ENCODE results near the gene MLPH. TPM values are rescaled to one million over a fixed set of nuclear protein-coding genes. Genes with fewer than 3 reads are reported as not detected.

MLPH gene
- total RNA-seq, 1 donor from 2014 or later, result not detected

DNA sequence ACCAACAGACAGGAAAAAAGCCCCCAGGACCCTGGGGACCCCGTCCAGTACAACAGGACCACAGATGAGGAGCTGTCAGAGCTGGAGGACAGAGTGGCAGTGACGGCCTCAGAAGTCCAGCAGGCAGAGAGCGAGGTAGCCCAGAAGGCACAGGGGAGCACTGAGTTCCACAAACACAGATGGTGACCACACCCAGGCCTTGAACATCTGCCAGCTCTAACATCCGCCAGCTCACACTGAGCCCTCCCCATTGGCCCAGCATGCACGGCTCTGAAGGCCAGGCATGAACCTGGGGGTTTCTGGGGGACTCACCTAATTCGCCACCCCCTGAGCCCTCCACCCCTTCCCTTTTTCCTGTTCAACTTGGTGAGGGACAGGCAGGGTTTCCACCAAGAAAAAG lies 53.8 kb downstream of the MLPH start:
- TF ChIP-seq, protein P1, sequence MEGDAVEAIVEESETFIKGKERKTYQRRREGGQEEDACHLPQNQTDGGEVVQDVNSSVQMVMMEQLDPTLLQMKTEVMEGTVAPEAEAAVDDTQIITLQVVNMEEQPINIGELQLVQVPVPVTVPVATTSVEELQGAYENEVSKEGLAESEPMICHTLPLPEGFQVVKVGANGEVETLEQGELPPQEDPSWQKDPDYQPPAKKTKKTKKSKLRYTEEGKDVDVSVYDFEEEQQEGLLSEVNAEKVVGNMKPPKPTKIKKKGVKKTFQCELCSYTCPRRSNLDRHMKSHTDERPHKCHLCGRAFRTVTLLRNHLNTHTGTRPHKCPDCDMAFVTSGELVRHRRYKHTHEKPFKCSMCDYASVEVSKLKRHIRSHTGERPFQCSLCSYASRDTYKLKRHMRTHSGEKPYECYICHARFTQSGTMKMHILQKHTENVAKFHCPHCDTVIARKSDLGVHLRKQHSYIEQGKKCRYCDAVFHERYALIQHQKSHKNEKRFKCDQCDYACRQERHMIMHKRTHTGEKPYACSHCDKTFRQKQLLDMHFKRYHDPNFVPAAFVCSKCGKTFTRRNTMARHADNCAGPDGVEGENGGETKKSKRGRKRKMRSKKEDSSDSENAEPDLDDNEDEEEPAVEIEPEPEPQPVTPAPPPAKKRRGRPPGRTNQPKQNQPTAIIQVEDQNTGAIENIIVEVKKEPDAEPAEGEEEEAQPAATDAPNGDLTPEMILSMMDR (conservative IDR thresholded peaks at IDR 0.05), result no peak
- H3K9me3 Mint-ChIP-seq, result peaks cover 3% of the 10 kb centered on the region
- H3K4me1 Mint-ChIP-seq, result peaks cover 8% of the 10 kb centered on the region
- H3K27ac Mint-ChIP-seq (ENCODE audit: unreplicated experiment), result no peak overlapping the region
- H3K27me3 Mint-ChIP-seq (ENCODE audit: low read depth), result no peaks in the 10 kb centered on the region
- no peaks in the 10 kb centered on the region for H3K36me3 Mint-ChIP-seq (ENCODE audit: low read depth)
- H3K4me3 Mint-ChIP-seq, result no peak overlapping the region
- no peak for DNase-seq (ENCODE audit: low read depth, low spot score)

DNA sequence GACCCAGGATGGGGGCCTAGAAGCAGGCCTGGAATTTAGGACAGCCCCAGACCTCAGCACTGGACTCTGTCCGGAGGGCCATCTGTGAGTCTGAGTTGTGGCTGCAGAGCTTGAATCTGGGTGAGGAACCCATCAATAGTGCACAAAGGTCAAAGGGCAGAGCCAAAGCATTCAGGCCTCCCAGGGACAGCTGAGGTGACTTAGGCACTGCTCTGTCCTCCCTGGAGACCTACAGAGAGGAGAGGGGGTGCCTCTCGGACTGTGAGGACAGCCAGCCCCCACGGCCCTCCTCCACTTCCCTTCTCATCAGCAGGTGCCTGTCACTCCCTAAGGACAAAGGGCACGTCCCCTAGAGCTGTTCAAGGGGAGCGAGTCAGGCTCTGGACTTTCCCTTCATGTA lies 54.2 kb downstream of the MLPH start:
- DNase-seq (ENCODE audit: low read depth, low spot score), result no peak
- Mint-ChIP-seq H3K4me3 (no peak overlapping the region), H3K4me1 (peaks cover 8% of the 10 kb centered on the region), H3K27me3 (ENCODE audit: low read depth) (no peaks in the 10 kb centered on the region), H3K36me3 (ENCODE audit: low read depth) (no peaks in the 10 kb centered on the region), H3K9me3 (peaks cover 3% of the 10 kb centered on the region), H3K27ac (ENCODE audit: unreplicated experiment) (no peak overlapping the region)
- TF ChIP-seq, protein P1 (conservative IDR thresholded peaks at IDR 0.05), result no peak

DNA sequence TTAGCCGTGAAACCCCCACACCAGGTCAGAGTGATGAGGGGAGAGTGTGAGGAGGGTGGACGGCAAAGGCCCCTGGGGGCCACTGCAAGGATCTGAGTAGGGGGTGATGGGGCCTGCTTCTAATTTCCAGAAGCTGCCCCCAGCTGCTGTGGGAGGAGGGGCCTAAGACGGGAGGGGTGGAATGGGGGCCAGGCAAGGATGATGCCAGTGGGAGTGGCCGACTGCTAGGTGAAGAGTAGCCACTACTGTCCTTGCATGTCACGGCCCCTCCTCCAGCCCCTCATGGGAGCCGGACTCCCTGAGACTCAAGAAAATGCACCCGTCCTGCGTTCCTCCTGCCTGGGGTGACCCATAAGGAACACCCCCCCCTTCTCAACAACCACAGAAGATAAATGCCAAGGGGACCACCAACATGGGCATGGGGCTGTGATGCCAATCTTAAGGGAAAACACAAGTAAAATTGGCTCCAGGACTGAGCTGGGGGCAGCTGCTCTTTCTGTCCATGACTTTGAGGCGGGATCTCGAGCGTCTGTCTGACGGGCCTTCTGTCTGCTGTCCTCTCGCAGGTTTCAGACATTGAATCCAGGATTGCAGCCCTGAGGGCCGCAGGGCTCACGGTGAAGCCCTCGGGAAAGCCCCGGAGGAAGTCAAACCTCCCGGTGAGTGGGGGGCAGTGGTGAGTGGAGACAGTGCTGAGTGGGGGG lies 55.1 kb downstream of the MLPH start:
- Mint-ChIP-seq H3K4me1 (peaks cover 8% of the 10 kb centered on the region), H3K4me3 (no peak overlapping the region), H3K36me3 (ENCODE audit: low read depth) (no peaks in the 10 kb centered on the region), H3K27me3 (ENCODE audit: low read depth) (no peaks in the 10 kb centered on the region), H3K27ac (ENCODE audit: unreplicated experiment) (no peak overlapping the region), H3K9me3 (peaks cover 3% of the 10 kb centered on the region)
- TF ChIP-seq, protein P1 (conservative IDR thresholded peaks at IDR 0.05), result no peak
- no peak for DNase-seq (ENCODE audit: low read depth, low spot score)

DNA sequence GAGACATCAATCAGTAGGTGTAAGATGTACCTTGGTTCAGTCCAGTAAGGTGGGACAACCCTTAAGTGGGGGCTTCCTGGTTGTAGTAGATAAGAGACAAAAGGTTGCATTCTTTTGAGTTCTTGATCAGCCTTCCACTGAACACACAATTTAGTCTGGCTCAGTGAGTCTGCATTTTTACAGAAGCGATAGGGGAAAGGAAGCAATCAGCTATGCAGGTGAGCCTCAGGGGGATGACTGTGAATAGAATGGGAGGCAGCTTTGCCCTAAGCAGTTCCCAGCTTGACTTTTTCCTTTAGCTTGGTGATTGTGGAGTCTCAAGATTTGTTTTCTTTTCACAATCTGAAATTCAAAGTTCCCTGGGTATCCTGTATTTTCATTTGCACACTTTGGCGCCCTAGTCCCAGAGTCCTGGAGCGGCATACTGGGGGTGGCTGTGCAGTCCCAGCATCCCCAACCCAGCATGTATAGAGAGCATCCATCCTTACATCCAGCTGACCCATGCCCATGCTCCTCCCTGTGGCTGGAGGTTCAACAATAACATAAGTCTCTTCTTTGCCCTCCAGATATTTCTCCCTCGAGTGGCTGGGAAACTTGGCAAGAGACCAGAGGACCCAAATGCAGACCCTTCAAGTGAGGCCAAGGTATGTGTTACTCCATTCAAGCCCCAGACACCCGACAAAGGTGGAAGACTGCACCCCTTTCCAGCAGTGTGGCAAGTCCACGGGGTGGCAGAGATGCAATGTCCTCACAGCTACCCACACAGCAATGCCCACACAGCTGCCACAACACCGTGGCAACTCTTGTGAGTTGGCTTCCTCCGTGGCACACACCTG lies 59.2 kb downstream of the MLPH start:
- H3K9me3 Mint-ChIP-seq, result peaks cover 3% of the 10 kb centered on the region
- peaks cover 13% of the 10 kb centered on the region for H3K4me1 Mint-ChIP-seq
- H3K36me3 Mint-ChIP-seq (ENCODE audit: low read depth), result no peaks in the 10 kb centered on the region
- no peaks in the 10 kb centered on the region for H3K27me3 Mint-ChIP-seq (ENCODE audit: low read depth)
- H3K4me3 Mint-ChIP-seq, result no peak overlapping the region
- TF ChIP-seq, protein P1 (conservative IDR thresholded peaks at IDR 0.05), result no peak
- no peak overlapping the region for H3K27ac Mint-ChIP-seq (ENCODE audit: unreplicated experiment)
- no peak for DNase-seq (ENCODE audit: low read depth, low spot score)

DNA sequence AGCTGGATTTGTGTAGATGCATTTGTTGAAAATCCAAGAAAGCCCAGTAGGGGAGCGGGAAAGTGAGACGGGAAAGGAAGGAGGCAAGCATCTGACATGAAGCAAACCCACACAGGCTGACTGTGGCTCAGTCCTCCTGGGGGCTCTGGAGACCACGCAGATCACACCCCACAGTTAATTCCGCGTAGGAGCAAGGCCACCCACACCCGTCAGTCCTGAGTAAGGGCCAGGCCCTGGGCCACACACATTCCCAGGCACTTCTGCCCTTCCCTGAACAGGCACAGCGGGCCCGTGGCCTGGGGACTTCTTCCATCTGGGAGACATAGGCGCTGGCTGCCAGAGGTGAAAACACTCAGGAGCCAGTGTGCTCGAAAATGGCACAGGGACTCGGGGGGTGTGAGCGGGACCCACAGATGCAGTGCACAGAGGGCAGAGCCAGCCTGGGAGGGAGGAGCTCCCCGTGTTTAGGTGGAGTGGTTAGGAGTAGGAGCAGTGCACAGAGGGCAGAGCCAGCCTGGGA lies 59.9 kb downstream of the MLPH start:
- Mint-ChIP-seq H3K4me3 (no peak overlapping the region), H3K4me1 (peaks cover 7% of the 10 kb centered on the region), H3K9me3 (no peaks in the 10 kb centered on the region), H3K27me3 (ENCODE audit: low read depth) (no peaks in the 10 kb centered on the region), H3K27ac (ENCODE audit: unreplicated experiment) (no peak overlapping the region), H3K36me3 (ENCODE audit: low read depth) (no peaks in the 10 kb centered on the region)
- DNase-seq (ENCODE audit: low read depth, low spot score), result no peak
- TF ChIP-seq, protein P1 (conservative IDR thresholded peaks at IDR 0.05), result no peak
